ENCODE results near the gene NTNG2.

The NTNG2 gene

DNA sequence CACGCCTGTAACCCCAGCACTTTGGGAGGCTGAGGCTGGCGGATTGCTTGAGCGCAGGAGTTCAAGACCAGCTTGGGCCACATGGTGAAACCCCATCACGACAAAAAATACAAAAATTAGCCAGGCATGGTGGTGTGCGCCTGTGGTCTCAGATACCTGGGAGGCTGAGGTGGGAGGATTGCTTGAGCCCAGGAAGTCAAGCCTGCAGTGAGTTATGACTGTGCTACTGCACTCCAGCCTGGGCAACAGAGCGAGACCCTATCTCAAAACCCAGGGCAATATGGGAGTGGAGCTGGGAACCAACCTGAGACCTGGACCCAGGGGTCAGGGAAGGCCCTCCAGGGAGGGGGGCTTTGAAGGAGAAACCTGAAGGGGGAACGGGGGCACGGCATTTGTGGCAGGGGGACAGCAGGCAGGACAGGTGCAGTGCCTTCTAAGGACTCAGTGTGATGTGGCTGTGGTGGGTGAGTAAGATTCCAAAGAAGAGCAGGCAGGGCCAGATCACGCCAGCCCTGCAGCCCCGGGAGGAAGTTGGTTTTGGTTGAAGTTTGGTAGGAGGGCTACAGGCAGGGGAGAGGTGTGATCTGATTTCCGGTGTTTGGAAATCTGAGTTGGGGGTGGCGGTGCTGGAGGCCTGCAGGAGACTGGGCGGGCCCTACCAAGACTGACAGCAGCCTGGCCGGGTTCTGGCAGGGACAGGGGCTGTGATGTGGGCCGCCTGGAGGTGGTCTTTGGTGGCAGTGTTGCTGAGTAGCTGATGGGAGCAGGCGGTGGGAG is 46.2 kb downstream of the NTNG2 start:
- no peak for DNase-seq

DNA sequence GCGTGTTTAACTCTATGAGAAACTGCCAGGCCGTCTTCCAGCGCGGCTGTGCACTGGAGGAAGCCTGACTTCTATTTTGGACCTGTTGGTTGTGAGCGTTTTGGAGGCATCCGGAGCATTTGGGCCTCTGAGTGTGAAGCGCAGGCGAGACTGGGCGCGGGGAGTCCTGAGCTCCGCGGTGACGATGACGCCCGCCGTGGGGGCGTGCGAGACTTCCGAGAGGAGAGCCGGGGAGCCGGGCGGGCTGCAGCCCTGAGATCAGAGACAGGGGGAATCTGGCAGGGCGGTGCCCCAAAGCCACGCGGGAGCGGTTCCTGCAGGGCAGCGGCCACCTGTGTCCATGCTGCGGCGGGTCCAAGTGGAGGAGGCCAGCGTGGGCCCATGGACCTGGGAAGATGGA is 47.4 kb downstream of the NTNG2 start:
- DNase-seq: no peak

GRCh38 chr9:132210472-132211145 is 48.8 kb downstream of the NTNG2 start:
- no peak for DNase-seq

GRCh38 chr9:132211570-132211969 is 49.7 kb downstream of the NTNG2 start:
- no peak for DNase-seq

- no peak for DNase-seq
Measured at GRCh38 chr9:132214027-132214622, 52.3 kb downstream of the NTNG2 start.

GRCh38 chr9:132216861-132217619 is 55.2 kb downstream of the NTNG2 start:
- DNase-seq: no peak

DNA sequence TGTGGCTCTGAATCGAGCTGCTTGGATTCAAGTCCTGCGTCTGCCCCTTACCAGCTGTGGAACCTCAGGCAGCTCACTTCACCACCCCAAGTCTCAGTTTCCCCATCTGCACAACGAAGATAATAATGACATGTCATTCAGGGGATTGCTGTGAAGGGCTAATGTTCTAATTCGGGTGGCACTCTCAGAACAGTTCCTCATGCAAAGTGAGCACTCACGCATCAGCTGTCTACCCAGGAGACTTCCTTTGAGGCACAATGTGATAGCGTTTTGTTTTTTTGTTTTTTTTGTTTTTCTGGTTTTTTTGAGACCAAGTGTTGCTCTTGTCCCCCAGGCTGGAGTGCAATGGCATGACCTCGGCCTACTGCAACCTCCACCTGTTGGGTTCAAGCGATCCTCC is 56.4 kb downstream of the NTNG2 start:
- DNase-seq: no peak

- no peak for DNase-seq
Measured at GRCh38 chr9:132221941-132222340, 60.1 kb downstream of the NTNG2 start.

- no peak for DNase-seq
Measured at GRCh38 chr9:132224645-132225044, 62.8 kb downstream of the NTNG2 start.

DNA sequence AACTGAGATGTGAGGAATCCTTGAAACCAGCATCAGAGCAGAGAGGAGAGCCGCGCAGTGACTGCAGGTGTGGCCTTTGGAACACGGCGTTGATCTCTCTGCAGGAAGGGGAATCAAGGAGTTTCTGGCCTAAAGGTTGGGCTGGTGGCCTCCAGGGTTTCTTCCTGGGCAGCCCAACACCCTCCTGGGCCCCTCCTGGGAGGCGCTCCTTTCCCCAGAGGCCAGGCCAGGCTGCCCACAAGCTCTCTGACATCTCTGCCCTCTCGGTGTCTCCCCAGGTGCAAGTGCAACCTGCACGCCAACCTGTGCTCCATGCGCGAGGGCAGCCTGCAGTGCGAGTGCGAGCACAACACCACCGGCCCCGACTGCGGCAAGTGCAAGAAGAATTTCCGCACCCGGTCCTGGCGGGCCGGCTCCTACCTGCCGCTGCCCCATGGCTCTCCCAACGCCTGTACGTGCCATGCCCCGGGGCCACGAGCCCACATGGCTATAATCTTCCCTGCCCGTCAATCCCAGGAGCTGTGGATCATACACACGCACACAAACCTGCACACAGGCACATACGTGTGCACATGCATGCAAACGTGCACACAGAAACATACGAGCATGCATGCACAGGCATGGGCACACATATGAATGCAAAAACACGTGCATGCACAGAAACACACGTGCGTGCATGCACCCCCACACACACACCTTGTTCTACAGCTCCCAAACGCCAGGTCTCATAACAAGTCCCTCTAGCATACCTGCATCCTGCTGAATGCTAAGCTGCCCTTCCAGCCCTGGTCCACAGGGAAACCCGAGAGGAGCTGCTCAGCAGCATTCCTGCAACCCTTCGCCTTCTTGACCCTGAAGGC is 64.9 kb downstream of the NTNG2 start:
- no peak for DNase-seq

DNA sequence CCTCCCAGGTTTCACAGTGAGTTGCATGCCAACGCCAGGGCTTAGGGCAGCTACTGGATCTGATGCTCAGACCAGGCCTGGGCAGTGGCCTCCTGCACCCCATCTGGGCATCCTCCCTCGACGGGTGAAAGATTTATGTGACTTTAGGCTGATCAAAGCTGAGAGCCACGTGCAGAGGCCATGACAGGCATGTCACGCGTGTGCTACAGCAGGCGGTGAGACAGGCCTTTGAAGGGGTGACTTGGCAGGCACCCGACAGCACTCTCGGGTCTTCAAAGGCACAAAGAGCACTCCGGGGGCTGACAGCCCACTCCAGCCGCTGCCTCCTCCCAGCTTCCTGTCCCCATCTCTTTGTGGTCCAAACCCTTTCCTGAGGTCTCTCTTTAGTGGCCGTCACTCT is 66.2 kb downstream of the NTNG2 start:
- no peak for DNase-seq

- DNase-seq: no peak
Measured at GRCh38 chr9:132230605-132231004, 68.7 kb downstream of the NTNG2 start.

DNA sequence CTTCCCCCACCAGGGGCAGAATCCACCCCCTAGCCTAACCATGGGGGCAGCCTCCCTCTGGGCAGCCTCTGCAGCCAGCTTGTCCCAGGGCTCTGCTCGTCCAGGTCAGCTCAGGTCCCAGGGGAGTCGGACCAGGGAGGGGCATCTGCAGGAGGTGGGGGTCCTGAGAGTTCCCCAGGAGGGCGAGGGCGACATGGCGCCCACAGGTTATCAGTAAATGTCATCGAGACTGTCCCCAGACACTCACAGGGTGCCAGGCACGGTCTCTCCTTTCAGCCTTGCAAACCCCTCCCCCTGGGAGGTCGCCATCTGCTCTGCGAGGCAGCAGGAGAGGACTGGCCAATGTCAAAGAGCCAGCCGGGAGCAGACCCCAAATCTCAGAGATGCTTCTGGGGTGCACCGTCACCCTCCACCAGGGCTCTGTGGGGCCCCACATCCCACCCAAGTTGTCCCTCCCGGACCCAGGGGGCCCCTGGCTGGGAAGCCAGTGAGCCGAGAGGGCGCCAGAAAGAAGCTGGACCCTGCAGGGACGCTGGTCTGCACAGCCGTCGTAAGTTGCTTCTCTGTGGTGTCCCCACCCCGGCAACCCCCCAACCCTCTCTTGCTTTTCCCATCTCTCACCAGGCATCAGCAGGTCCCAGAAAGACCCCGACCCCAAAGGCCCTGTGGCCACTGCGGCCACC is 69.3 kb downstream of the NTNG2 start:
- DNase-seq: no peak

DNA sequence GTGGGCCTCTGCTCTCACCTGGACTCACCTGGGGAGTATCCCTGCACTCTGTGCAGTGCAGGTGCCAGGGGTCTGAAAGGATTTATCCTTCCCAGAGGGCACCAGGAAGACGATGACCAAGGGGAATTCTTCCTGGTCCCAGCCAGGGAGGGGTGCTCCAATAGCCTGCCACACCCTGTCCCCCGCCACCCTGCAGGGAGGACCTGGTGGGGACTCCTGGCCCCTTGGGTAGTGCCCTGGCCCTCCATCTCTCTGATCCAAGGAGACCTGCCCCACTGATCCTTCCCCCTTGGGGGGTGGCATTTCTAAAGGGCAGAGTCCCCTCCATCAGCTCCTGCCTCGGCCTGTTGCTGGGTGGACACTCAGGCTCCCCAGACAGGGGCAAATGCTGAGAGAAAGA is 70.7 kb downstream of the NTNG2 start:
- no peak for DNase-seq

- DNase-seq: no peak
Measured at GRCh38 chr9:132233138-132233537, 71.3 kb downstream of the NTNG2 start.

DNA sequence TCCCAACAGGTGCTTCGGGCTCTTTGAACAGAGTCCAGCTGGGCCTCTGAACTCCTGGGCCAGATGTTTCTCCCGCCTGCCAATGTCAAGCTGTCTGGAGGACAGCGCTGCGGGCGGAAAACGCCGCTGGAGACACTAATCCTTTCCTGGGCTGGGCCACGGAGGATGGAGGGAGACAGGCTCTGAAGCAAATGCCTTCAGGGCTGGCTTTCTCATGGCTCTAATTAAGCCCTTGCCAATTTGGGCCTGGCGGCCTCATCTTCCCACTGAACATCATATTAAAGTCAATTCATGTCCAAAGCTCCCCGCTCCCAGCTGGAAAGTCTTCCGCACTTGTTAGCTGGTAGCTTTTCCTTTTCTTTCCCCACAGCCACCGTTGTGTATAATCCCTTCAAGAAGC is 72.7 kb downstream of the NTNG2 start:
- DNase-seq: no peak

DNA sequence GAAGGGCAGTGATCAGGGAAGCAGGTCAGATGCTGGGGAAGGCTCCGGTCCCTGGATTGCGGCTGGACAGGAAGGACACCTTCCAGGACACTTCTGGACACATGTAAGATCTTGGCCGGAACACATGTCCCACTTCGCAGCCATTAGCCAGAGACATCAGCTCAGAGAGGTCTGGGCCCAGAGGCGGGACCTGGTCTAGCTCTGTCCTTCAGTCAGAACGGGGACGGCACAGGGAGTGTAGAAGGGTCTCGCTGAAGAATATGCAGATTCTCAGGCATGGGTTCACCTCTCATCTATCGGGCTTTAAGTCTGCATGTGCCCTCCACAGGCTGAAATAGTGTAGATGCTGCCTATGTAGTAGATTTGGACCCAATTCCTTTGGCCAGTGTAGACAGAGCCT is 73.3 kb downstream of the NTNG2 start:
- no peak for DNase-seq

- no peak for DNase-seq
Measured at GRCh38 chr9:132235894-132236661, 74.2 kb downstream of the NTNG2 start.

DNA sequence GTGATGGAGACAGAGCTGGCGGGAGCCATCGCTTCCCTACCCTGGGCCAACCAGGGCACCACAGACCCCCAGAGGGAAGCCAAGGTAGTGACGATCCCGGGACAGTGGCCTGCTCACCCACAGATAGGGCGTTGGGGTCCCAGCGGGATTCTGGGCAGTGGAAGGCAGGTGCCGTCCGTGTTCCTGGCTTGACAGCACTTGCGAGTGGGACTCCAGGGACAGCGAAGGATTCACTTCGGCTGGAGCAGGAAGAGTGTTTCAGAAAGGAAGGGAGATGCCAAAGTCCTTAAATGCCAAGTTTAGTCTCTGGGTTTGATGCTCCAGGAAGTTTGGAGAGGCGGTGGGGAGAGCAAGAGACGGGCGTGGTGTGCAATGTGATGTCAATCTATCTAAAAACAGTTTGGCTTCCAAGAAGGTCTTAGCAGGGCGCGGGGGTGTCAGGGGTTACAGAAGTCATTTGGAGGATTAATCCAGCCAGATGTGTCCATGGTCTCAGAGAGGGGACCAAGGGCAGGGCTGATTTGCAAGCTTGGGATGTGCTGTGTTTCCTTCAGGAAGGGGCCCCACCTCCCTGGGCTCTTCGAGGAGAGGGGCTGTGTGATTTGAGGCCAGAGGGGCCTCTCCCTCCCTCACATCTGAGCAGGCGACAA is 74.9 kb downstream of the NTNG2 start:
- no peak for DNase-seq

DNA sequence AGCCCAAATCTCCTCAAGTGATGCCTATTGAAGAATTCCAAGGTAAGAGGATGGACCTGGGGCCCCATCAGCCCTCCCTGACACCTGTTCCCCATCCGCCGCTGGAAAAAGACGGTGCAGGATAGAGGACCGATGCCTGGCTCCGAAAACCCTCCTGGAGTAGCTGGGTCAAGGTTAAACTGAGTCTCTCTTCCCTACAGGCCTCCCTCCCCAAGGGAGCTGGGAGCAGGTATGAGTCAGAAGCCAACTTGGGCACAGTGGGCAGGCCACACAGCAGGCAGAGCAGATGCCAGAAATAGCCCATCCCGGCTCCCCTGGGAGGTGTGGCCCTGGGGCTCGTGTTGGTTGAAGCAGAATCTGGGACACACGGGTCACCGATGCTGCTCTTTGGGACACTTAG is 75.6 kb downstream of the NTNG2 start:
- no peak for DNase-seq
